ENCODE results near the gene STEAP3.

Gene STEAP3

DNA sequence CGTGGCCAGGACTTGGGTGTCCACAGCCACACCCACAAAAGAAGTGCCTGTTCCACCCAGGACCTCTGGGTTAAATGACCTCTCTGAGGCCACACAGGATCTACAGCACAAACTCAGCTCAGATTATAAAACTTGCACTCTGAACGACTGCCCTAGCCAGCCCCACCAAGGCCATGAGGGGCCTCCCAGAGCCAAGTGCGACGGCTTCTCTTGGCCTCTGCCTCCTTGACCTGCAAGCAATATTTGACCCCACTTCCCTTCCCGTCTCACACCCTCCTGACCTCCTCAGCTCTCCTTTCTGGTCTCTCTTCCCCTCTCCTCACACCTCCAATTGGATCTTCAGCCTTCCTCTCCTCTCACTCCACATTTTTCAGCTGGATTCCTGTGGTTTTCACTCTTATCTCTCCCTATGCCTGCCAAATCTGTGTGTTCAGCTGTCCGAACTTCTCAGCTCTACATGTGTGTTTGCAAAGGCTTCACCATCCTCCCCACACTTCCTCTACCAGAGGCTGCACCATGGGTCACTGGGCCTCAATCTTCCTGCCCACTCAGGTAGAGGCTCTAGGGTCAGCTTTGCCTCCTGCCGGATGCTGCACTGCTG, 25.3 kb upstream of the STEAP3 start:
- no peaks in the 10 kb centered on the region for H3K79me2 ChIP-seq (ENCODE audit: low read length)
- H2AFZ ChIP-seq (ENCODE audit: low read depth, low read length): no peak overlapping the region
- no peaks in the 10 kb centered on the region for H3K4me1 ChIP-seq (ENCODE audit: low read length)
- H3K4me3 ChIP-seq (ENCODE audit: low read length): no peak overlapping the region
- H4K20me1 ChIP-seq (ENCODE audit: insufficient read depth, low read length): no peaks in the 10 kb centered on the region; the same call in 1 of the 2 replicates
- no peak overlapping the region for H3K27ac ChIP-seq (ENCODE audit: low read length)
- TF ChIP-seq EZH2phosphoT487 (IDR thresholded peaks at IDR 0.05; ENCODE audit: low read depth): no peak
- TF ChIP-seq, protein P1, sequence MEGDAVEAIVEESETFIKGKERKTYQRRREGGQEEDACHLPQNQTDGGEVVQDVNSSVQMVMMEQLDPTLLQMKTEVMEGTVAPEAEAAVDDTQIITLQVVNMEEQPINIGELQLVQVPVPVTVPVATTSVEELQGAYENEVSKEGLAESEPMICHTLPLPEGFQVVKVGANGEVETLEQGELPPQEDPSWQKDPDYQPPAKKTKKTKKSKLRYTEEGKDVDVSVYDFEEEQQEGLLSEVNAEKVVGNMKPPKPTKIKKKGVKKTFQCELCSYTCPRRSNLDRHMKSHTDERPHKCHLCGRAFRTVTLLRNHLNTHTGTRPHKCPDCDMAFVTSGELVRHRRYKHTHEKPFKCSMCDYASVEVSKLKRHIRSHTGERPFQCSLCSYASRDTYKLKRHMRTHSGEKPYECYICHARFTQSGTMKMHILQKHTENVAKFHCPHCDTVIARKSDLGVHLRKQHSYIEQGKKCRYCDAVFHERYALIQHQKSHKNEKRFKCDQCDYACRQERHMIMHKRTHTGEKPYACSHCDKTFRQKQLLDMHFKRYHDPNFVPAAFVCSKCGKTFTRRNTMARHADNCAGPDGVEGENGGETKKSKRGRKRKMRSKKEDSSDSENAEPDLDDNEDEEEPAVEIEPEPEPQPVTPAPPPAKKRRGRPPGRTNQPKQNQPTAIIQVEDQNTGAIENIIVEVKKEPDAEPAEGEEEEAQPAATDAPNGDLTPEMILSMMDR (IDR thresholded peaks at IDR 0.05; ENCODE audit: low read depth, low read length): no peak
- H3K9ac ChIP-seq (ENCODE audit: low read length): no peak overlapping the region
- no peaks in the 10 kb centered on the region for H3K9me3 ChIP-seq (ENCODE audit: insufficient read depth, low read length)
- no peaks in the 10 kb centered on the region for H3K36me3 ChIP-seq (replicated peaks; ENCODE audit: low read depth, low read length)
- peaks cover 18% of the 10 kb centered on the region for H3K27me3 ChIP-seq (ENCODE audit: low read depth, low read length)
- no peak overlapping the region for H3K4me2 ChIP-seq (ENCODE audit: low read length)

DNA sequence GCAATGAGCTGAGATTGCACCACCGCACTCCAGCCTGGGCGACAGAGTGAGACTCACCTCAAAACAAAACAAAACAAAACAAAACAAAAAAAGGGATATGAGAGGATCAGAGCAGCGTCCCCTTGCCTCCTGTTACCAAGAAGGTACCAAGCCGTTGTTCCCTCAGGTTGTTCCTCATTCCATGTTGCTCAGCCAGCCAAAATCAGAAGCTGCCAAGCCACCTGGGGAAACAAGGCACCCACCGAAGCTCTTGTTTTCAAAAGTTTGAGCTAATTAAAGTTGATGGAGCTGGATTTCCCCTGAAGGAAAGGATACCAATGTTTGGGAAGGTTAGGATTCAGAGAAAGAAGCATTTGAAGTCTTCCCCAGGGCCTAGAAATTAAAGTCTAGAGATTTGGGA, 21.8 kb upstream of the STEAP3 start:
- Histone ChIP-seq H4K20me1 (ENCODE audit: insufficient read depth, low read length) (no peaks in the 10 kb centered on the region; the same call in 1 of the 2 replicates), H3K4me2 (ENCODE audit: low read length) (no peak overlapping the region), H3K9me3 (ENCODE audit: insufficient read depth, low read length) (no peaks in the 10 kb centered on the region), H3K79me2 (ENCODE audit: low read length) (no peaks in the 10 kb centered on the region), H3K9ac (ENCODE audit: low read length) (no peak overlapping the region), H2AFZ (ENCODE audit: low read depth, low read length) (no peak overlapping the region), H3K36me3 (replicated peaks; ENCODE audit: low read depth, low read length) (no peaks in the 10 kb centered on the region), H3K4me1 (ENCODE audit: low read length) (no peaks in the 10 kb centered on the region), H3K27ac (ENCODE audit: low read length) (no peak overlapping the region), H3K27me3 (ENCODE audit: low read depth, low read length) (peaks cover 16% of the 10 kb centered on the region), H3K4me3 (ENCODE audit: low read length) (no peak overlapping the region)
- no peak for TF ChIP-seq EZH2phosphoT487 (IDR thresholded peaks at IDR 0.05; ENCODE audit: low read depth)
- TF ChIP-seq, protein P1 (IDR thresholded peaks at IDR 0.05; ENCODE audit: low read depth, low read length): no peak

DNA sequence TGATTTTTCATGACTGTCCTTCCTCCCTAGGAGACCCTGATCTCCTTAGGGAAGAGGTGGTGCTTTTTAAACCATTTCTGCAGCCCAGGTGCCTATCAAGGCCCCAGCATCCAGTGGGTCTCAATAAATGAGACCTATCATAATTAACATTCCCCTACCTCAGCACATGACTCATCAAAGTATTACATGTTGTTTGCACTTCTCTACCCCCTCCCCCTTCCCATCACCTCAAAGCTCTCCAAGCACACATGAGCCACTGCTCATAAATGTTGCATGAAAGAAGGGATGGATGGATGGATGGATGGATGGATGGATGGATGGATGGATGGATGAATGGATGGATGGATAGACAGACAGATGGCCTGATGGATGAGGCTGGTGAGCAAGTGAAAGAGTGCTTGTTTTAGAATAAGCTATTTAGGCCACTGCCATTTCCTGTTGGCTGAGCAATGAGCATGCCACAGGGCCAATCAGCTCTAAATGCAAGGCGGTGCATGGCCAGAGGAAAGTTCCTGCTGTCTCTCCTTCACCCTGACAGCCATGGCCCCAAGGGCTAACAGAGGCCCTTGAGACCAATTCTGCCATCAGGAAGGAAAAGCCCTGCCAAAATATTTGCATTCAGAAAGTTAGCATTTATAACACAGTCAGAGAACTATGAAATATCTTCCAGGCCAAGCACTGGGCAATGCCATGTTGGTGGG, 20.9 kb upstream of the STEAP3 start:
- Histone ChIP-seq H4K20me1 (ENCODE audit: insufficient read depth, low read length) (no peaks in the 10 kb centered on the region; the same call in 1 of the 2 replicates), H3K9me3 (ENCODE audit: insufficient read depth, low read length) (no peaks in the 10 kb centered on the region), H3K4me2 (ENCODE audit: low read length) (no peak overlapping the region), H3K4me1 (ENCODE audit: low read length) (no peaks in the 10 kb centered on the region), H3K27me3 (ENCODE audit: low read depth, low read length) (peaks cover 11% of the 10 kb centered on the region), H2AFZ (ENCODE audit: low read depth, low read length) (no peak overlapping the region), H3K27ac (ENCODE audit: low read length) (no peak overlapping the region), H3K36me3 (replicated peaks; ENCODE audit: low read depth, low read length) (no peaks in the 10 kb centered on the region), H3K79me2 (ENCODE audit: low read length) (no peaks in the 10 kb centered on the region), H3K9ac (ENCODE audit: low read length) (no peak overlapping the region), H3K4me3 (ENCODE audit: low read length) (no peak overlapping the region)
- TF ChIP-seq EZH2phosphoT487 (IDR thresholded peaks at IDR 0.05; ENCODE audit: low read depth): no peak

DNA sequence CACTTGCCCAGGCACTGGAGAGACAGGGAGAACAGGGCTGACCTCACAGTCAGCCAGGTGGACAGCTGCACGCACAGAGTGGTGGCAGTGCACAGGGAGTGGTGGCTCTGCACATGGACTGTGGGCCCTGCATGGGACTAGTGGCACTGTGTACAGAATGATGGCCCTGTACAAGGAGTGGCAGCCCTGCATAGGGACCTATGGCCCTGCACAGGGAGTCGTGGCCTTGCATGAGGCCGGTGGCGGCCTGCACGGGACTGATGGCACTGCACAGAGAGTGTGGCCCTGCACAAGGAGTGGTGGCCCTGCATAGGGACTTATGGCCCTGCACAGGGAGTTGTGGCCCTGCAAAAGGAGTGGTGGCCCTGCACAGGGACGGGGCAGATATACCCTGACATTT, 19.1 kb upstream of the STEAP3 start:
- H3K36me3 ChIP-seq (replicated peaks; ENCODE audit: low read depth, low read length): no peaks in the 10 kb centered on the region
- no peak overlapping the region for H2AFZ ChIP-seq (ENCODE audit: low read depth, low read length)
- H3K9ac ChIP-seq (ENCODE audit: low read length): no peak overlapping the region
- no peaks in the 10 kb centered on the region for H3K4me1 ChIP-seq (ENCODE audit: low read length)
- H3K4me2 ChIP-seq (ENCODE audit: low read length): no peak overlapping the region
- H3K4me3 ChIP-seq (ENCODE audit: low read length): no peak overlapping the region
- H3K79me2 ChIP-seq (ENCODE audit: low read length): no peaks in the 10 kb centered on the region
- no peaks in the 10 kb centered on the region for H3K9me3 ChIP-seq (ENCODE audit: insufficient read depth, low read length)
- H3K27ac ChIP-seq (ENCODE audit: low read length): no peak overlapping the region
- no peaks in the 10 kb centered on the region for H4K20me1 ChIP-seq (ENCODE audit: insufficient read depth, low read length)
- H3K27me3 ChIP-seq (ENCODE audit: low read depth, low read length): peaks cover 4% of the 10 kb centered on the region; the same call in 1 of the 2 replicates
- TF ChIP-seq, protein P1 (IDR thresholded peaks at IDR 0.05; ENCODE audit: low read depth, low read length): no peak
- no peak for TF ChIP-seq EZH2phosphoT487 (IDR thresholded peaks at IDR 0.05; ENCODE audit: low read depth)
